H1 (cell line): ENCODE measurements around the gene PRLH. TPM values are rescaled to one million over a fixed set of nuclear protein-coding genes. Genes with fewer than 3 reads are reported as not detected.

Experiments used
- EZH2 ChIP-seq: fragments of 200-600 bp; sonication (generic); IDR thresholded peaks from 2 replicates; pipeline ENCODE4 v1.7.1; 2012; ENCODE audit warnings: low read depth, mild to moderate bottlenecking, moderate library complexity, low read length, inconsistent platforms; ENCODE audit not compliant: severe bottlenecking
- RNF2 ChIP-seq: fragments of 200-900, 300-1000 bp; sonication (generic); IDR thresholded peaks from 2 replicates; pipeline ENCODE4 v1.7.1; 2016; ENCODE audit warnings: borderline replicate concordance, low read depth, mild to moderate bottlenecking, antibody characterized with exemption, low read length; ENCODE audit not compliant: poor library complexity, severe bottlenecking; ENCODE audit errors: missing control alignments
- RXRA ChIP-seq: IDR thresholded peaks from 2 replicates; pipeline ENCODE4 v1.6.1; 2011; ENCODE audit warnings: low read depth, mild to moderate bottlenecking, low read length, moderate library complexity; ENCODE audit not compliant: insufficient read depth
- TAF1 ChIP-seq: IDR thresholded peaks from 2 replicates; pipeline ENCODE4 v1.6.1; 2011; ENCODE audit warnings: mild to moderate bottlenecking, low read depth, low read length
- polyA plus RNA-seq, 7 experiments: library from polyadenylated mRNA; depleted of rRNA in 3 of 7; stranded (reverse) in 5 of 7; unstranded in 2 of 7; fragments of >200 nt in 5 of 7; fragments of 200-250 nt in 2 of 7; gene quantifications; 1 replicate in 5 of 7; 2 replicates in 1 of 7; 4 replicates in 1 of 7; pipeline versions ENCODE4 v1.2.1 to v1.2.3, GENCODE V29; 2011 to 2013; ENCODE audit warnings: missing spikeins in 2 of 7, mixed read lengths in 2 of 7
- total RNA-seq: library from RNA; stranded (reverse); fragmentation: NEBNext Ultra II Directional; extraction: Animal tissue kit (Norgen Biotek cat#: 25700); gene quantifications from 2 replicates; pipeline ENCODE4 v1.2.1, GENCODE V29; 2021

Gene PRLH
- total and polyA plus RNA-seq, 2 of the 8 experiments (the other 6 are each of a cell fraction or from before 2014, with no cell fraction given), result not detected

GRCh38 chr2:237532160-237532559 is 34.2 kb upstream of the PRLH start (continued):
- TF ChIP-seq EZH2 (no peak), RNF2 (no peak), RXRA (no peak), TAF1 (no peak)
- TF ChIP-seq, all 59 proteins: peak for 0
